ENCODE results near the gene DAB1.

GRCh38 chr1:57404884-57405283 is 19.0 kb downstream of the DAB1 start:
- TF ChIP-seq CTCF (IDR thresholded peaks at IDR 0.05; ENCODE audit: low read depth, low read length, poor library complexity, severe bottlenecking) (no peak), EZH2phosphoT487 (IDR thresholded peaks at IDR 0.05; ENCODE audit: borderline replicate concordance, low read length) (no peak)

Measured in DOHH2 (cell line).